Omental fat pad (tissue), 4 donors: Measurements from ENCODE around the gene MEF2C. TPM values are rescaled to one million over a fixed set of nuclear protein-coding genes. Genes with fewer than 3 reads are reported as not detected.
A peak's percentile ranks its signal among the peaks of the same experiment; 100 is the strongest.

ENCODE experiments used
- ATAC-seq: fragments of 150-250 bp; one replicate; pipeline ENCODE4 v1.9.1; 2016; ENCODE audit warnings: mild to moderate bottlenecking, moderate library complexity; ENCODE audit not compliant: low FRiP score
- DNase-seq: peaks from one replicate; pipeline ENCODE4 v3.0.0-alpha.2; 2019; ENCODE audit warnings: low spot score
- CTCF ChIP-seq, 3 donors: fragments of 450-650 bp; IDR thresholded peaks; one replicate each; pipeline ENCODE4 v1.5.1; 2016 to 2017; ENCODE audit warnings: antibody characterized with exemption in 3 of 3, mild to moderate bottlenecking in 3 of 3, moderate library complexity in 2 of 3
- total RNA-seq, 4 donors: library from RNA; depleted of rRNA; stranded (reverse); fragments of >200 nt; gene quantifications; one replicate each; pipeline ENCODE4 v1.1.0, GENCODE V29; 2016

MEF2C gene
- total RNA-seq: 10 to 100 TPM; 25.4 to 97.7 (median 44.0) TPM

GRCh38 chr5:88883059-88883835, at the start of gene MEF2C:
MEF2C (minus strand) TSS chr5:88883184; CDS start chr5:88823788, 59,396 bp downstream.
- peak; percentile 83 for ATAC-seq

GRCh38 chr5:88932541-88932940, 49.6 kb upstream of the MEF2C start:
- DNase-seq: no peak
- no peak for TF ChIP-seq CTCF (IDR thresholded peaks at IDR 0.05)
- no peak for ATAC-seq

More at GRCh38 chr5:88883059-88883835, at the start of gene MEF2C:
- TF ChIP-seq CTCF (IDR thresholded peaks at IDR 0.05): no peak
- peak; percentile 28 for DNase-seq

- TF ChIP-seq CTCF (IDR thresholded peaks at IDR 0.05): no peak
- no peak for DNase-seq
- no peak for ATAC-seq
These were observed 47.4 kb upstream of the MEF2C start for GRCh38 chr5:88930335-88930734.

- TF ChIP-seq CTCF (IDR thresholded peaks at IDR 0.05): no peak
- DNase-seq: no peak
- ATAC-seq: no peak
These were observed 46.4 kb upstream of the MEF2C start for GRCh38 chr5:88929385-88929784.

GRCh38 chr5:88926774-88927173, 43.8 kb upstream of the MEF2C start:
- ATAC-seq (no peak), DNase-seq (no peak)
- TF ChIP-seq CTCF (IDR thresholded peaks at IDR 0.05): no peak

GRCh38 chr5:88925692-88926490, 42.9 kb upstream of the MEF2C start:
- no peak for ATAC-seq
- no peak for DNase-seq
- TF ChIP-seq CTCF (IDR thresholded peaks at IDR 0.05): no peak
